ENCODE measurements around the gene DDIAS.
"Not testable (repeated sequence)": the region's sequence is repeated elsewhere in the genome, so short reads cannot be mapped to it uniquely, and the experiment has no call there.

DDIAS gene

DNA sequence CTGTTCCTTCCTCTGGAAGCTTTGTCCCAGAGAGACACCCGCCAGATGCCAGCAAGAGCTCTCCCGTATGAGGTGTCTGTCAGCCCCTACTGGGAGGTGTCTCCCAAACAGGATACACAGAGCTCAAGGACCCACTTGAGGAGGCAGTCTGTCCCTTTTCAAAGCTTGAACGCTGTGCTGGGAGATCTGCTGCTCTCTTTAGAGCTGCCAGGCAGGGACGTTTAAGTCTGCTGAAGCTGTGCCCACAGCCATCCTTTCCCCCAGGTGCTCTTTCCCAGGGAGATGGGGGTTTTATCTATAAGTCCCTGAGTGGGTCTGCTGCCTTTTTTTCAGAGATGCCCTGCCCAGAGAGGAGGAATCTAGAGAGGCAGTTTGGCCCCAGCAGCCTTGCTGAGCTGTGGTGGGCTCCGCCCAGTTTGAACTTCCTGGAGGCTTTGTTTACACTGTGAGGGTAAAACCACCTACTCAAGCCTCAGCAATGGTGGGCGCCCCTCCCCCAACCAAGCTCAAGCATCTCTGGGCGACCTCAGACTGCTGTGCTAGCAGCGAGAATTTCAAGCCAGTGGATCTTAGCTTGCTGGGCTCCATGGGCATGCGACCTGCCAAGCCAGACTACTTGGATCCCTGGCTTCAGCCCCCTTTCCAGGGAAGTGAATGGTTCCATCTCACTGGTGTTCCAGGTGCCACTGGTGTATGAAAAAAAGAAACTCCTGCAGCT is 54.4 kb downstream of the DDIAS start:
- H3K9ac ChIP-seq (ENCODE audit: low read depth, low read length); H3K36me3 ChIP-seq (ENCODE audit: control insufficient read depth, insufficient read depth, low read length); H3K9me3 ChIP-seq (ENCODE audit: control insufficient read depth, insufficient read depth, low read length); H3K4me3 ChIP-seq (ENCODE audit: low read depth, low read length); H3K27me3 ChIP-seq (ENCODE audit: control insufficient read depth, insufficient read depth, low read length): not testable (repeated sequence)
- peaks cover 11% of the 10 kb centered on the region for H3K4me1 ChIP-seq (ENCODE audit: control insufficient read depth, insufficient read depth, low read length)

DNA sequence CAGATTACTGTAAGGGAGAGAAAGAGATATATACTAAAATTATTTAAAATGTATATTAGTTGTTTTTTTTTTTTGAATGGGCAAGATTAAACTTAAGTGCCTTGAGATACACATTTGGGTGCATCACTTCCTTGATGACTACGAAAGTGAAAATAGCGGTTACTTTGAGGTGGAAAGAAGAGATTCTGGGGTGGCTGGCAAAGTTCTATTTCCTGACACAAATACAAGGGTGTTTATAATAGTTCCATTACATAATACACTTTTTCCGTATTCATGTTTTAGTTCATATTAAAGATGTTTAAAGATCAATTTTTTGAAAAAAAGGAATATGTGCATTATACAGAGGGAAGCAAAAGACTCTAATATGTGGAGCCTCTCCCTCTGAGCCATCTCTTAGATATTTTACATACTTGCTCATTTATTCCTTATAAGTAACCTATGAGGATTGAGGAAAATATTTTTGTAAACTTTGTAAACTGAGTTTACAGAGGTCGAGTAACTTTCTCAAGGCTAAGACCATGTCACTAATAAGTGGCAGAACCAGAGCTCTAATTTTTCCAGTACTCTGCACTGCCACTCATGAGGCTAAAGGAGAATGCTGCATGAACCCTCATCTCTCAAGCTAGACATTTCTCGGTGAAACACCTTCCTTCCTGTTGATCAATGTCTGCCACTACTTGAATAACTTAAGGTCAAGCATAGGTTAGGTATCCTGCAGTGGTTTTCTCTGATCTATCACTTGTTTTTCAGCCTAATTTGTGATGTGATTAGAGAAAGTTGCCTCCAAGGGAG is 58.6 kb downstream of the DDIAS start:
- H3K9ac ChIP-seq (ENCODE audit: low read depth, low read length), result no peak overlapping the region
- H3K27me3 ChIP-seq (ENCODE audit: control insufficient read depth, insufficient read depth, low read length), result no peaks in the 10 kb centered on the region
- H3K9me3 ChIP-seq (ENCODE audit: control insufficient read depth, insufficient read depth, low read length), result no peaks in the 10 kb centered on the region
- H3K36me3 ChIP-seq (ENCODE audit: control insufficient read depth, insufficient read depth, low read length), result no peaks in the 10 kb centered on the region
- H3K4me1 ChIP-seq (ENCODE audit: control insufficient read depth, insufficient read depth, low read length), result peaks cover 11% of the 10 kb centered on the region
- H3K4me3 ChIP-seq (ENCODE audit: low read depth, low read length), result no peak overlapping the region

DNA sequence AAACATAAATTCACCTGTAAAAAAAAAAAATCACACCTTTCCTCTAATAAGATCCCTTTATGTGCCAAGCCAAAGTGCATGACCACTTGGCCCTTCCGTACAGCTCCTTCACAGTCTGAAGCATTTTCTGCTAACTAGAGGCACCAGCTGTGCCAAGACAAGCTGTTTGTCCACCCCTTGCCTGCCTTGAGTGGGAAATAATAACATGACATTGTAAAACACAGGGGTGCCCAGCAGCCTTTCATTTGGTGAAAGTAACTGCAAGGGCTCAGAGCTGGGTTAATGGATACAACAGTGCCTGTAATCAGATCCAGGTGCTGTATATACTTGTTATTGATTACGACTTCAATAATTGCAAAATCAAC is 59.2 kb downstream of the DDIAS start:
- no peak overlapping the region for H3K9ac ChIP-seq (ENCODE audit: low read depth, low read length)
- H3K36me3 ChIP-seq (ENCODE audit: control insufficient read depth, insufficient read depth, low read length), result no peaks in the 10 kb centered on the region

GRCh38 chr11:82962021-82962420 is 60.5 kb downstream of the DDIAS start:
- not testable (repeated sequence) for H3K4me3 ChIP-seq (ENCODE audit: low read depth, low read length); H3K4me1 ChIP-seq (ENCODE audit: control insufficient read depth, insufficient read depth, low read length); H3K9me3 ChIP-seq (ENCODE audit: control insufficient read depth, insufficient read depth, low read length); H3K9ac ChIP-seq (ENCODE audit: low read depth, low read length); H3K27me3 ChIP-seq (ENCODE audit: control insufficient read depth, insufficient read depth, low read length); H3K36me3 ChIP-seq (ENCODE audit: control insufficient read depth, insufficient read depth, low read length)

More for the DNA sequence above, 59.2 kb downstream of the DDIAS start:
- H3K9me3 ChIP-seq (ENCODE audit: control insufficient read depth, insufficient read depth, low read length), result no peaks in the 10 kb centered on the region
- H3K27me3 ChIP-seq (ENCODE audit: control insufficient read depth, insufficient read depth, low read length), result no peaks in the 10 kb centered on the region
- no peak overlapping the region for H3K4me3 ChIP-seq (ENCODE audit: low read depth, low read length)
- peaks cover 5% of the 10 kb centered on the region for H3K4me1 ChIP-seq (ENCODE audit: control insufficient read depth, insufficient read depth, low read length)

DNA sequence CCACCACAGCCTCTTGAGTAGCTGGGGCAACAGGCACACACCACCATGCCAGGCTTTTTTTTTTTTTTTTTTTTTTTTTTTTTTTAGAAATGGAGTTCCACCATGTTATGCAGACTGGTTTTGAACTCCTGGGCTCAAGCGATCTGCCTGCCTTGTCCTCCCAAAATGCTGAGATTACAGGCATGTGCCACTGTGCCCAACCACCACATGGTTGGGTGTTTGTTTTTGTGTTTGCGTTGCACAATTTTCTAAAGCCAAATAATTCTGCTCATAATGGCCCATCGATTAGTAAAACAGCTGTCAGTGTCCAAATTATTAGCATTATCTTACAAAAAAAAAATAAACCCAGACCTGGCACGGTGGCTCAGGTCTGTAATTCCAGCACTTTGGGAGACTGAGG is 65.8 kb downstream of the DDIAS start:
- Histone ChIP-seq H3K9ac (ENCODE audit: low read depth, low read length) (no peak overlapping the region), H3K27me3 (ENCODE audit: control insufficient read depth, insufficient read depth, low read length) (no peaks in the 10 kb centered on the region), H3K4me1 (ENCODE audit: control insufficient read depth, insufficient read depth, low read length) (no peaks in the 10 kb centered on the region), H3K9me3 (ENCODE audit: control insufficient read depth, insufficient read depth, low read length) (no peaks in the 10 kb centered on the region), H3K4me3 (ENCODE audit: low read depth, low read length) (no peak overlapping the region), H3K36me3 (ENCODE audit: control insufficient read depth, insufficient read depth, low read length) (no peaks in the 10 kb centered on the region)

DNA sequence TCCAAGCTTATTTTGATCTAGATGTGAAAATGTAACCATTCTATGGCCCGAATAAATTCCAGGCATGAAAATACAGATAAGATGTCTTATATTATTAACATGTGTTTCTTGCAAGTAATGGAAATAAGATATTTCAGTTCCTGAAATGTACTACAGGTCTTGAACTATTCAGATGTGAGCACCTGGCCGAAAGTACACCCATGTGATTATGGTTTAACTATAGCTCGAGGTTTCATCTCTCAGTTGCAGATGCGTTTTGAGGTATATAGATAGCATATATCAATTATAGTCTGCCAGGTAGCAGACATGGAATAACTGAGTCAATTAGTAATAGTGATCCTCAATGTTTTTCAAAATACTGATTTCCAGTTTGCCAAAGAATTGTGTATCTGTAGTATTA is 68.3 kb downstream of the DDIAS start:
- no peaks in the 10 kb centered on the region for H3K9me3 ChIP-seq (ENCODE audit: control insufficient read depth, insufficient read depth, low read length)
- H3K4me1 ChIP-seq (ENCODE audit: control insufficient read depth, insufficient read depth, low read length), result no peaks in the 10 kb centered on the region

GRCh38 chr11:82970507-82971083 is 69.1 kb downstream of the DDIAS start:
- not testable (repeated sequence) for H3K4me3 ChIP-seq (ENCODE audit: low read depth, low read length); H3K9me3 ChIP-seq (ENCODE audit: control insufficient read depth, insufficient read depth, low read length); H3K27me3 ChIP-seq (ENCODE audit: control insufficient read depth, insufficient read depth, low read length); H3K9ac ChIP-seq (ENCODE audit: low read depth, low read length); H3K36me3 ChIP-seq (ENCODE audit: control insufficient read depth, insufficient read depth, low read length); H3K4me1 ChIP-seq (ENCODE audit: control insufficient read depth, insufficient read depth, low read length)

More for the DNA sequence above, 68.3 kb downstream of the DDIAS start:
- Histone ChIP-seq H3K27me3 (ENCODE audit: control insufficient read depth, insufficient read depth, low read length) (no peaks in the 10 kb centered on the region), H3K4me3 (ENCODE audit: low read depth, low read length) (no peak overlapping the region), H3K36me3 (ENCODE audit: control insufficient read depth, insufficient read depth, low read length) (no peaks in the 10 kb centered on the region), H3K9ac (ENCODE audit: low read depth, low read length) (no peak overlapping the region)

GRCh38 chr11:82971519-82971946 is 70.0 kb downstream of the DDIAS start:
- not testable (repeated sequence) for H3K9ac ChIP-seq (ENCODE audit: low read depth, low read length); H3K36me3 ChIP-seq (ENCODE audit: control insufficient read depth, insufficient read depth, low read length); H3K27me3 ChIP-seq (ENCODE audit: control insufficient read depth, insufficient read depth, low read length); H3K4me3 ChIP-seq (ENCODE audit: low read depth, low read length); H3K9me3 ChIP-seq (ENCODE audit: control insufficient read depth, insufficient read depth, low read length); H3K4me1 ChIP-seq (ENCODE audit: control insufficient read depth, insufficient read depth, low read length)

DNA sequence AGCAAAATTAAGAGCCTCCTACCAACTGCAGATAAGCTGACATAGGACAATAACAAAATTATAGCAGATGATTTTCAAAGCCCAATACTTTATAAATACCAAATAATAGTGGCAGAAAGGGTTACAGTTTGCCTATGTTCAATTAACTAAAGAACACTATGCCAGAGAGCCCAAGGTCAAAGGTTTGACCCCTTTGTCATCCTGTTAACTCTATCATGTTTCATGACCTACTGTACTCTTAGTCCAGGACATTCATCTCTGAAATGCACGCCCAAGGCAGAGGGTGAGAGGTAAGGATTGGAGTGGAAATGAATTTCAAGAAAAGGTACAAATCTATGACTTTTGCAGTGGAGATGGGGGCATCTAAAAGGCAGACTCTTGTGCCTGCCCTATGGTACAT is 70.6 kb downstream of the DDIAS start:
- no peak overlapping the region for H3K9ac ChIP-seq (ENCODE audit: low read depth, low read length)
- H3K4me1 ChIP-seq (ENCODE audit: control insufficient read depth, insufficient read depth, low read length), result no peaks in the 10 kb centered on the region
- no peaks in the 10 kb centered on the region for H3K9me3 ChIP-seq (ENCODE audit: control insufficient read depth, insufficient read depth, low read length)
- no peaks in the 10 kb centered on the region for H3K27me3 ChIP-seq (ENCODE audit: control insufficient read depth, insufficient read depth, low read length)
- no peaks in the 10 kb centered on the region for H3K36me3 ChIP-seq (ENCODE audit: control insufficient read depth, insufficient read depth, low read length)
- no peak overlapping the region for H3K4me3 ChIP-seq (ENCODE audit: low read depth, low read length)

DNA sequence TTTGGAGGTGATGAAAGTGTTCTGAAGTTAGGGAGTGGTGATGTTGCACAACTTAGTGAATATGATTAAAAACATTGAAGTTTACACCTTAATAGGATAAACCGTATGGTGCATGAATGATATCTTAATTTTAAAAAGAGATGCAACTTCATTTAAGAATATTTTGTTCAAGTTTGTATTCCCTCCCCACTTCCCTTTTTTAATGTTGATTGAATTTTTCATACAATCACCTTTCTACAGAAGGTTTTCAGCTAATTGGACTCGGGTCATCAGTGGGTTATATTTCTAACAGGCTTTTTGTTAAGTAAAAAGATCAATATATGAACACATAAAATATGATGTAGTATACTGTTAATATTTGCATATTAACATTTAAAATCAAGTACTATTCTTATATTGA is 72.6 kb downstream of the DDIAS start:
- H3K9ac ChIP-seq (ENCODE audit: low read depth, low read length), result no peak overlapping the region
- no peaks in the 10 kb centered on the region for H3K27me3 ChIP-seq (ENCODE audit: control insufficient read depth, insufficient read depth, low read length)
- no peak overlapping the region for H3K4me3 ChIP-seq (ENCODE audit: low read depth, low read length)
- no peaks in the 10 kb centered on the region for H3K9me3 ChIP-seq (ENCODE audit: control insufficient read depth, insufficient read depth, low read length)
- H3K36me3 ChIP-seq (ENCODE audit: control insufficient read depth, insufficient read depth, low read length), result no peaks in the 10 kb centered on the region
- no peaks in the 10 kb centered on the region for H3K4me1 ChIP-seq (ENCODE audit: control insufficient read depth, insufficient read depth, low read length)

DNA sequence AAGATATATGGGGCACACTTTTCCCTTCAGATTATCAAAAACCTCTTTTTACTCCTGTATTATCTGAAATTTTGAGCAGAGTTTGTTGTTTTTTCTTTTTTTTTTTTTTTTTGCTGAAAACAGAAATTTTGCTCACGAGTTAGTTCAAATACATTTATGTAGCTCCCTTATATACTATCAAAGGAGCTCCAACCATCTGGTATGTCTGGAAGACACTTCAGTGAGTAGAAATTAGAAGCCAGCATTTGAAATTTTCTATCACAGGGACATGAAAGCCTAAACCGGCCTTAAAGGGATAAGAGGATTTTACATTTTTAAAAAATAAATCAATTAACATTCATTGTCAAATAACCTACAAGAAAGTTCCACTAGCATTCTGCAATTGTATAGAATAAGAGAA is 73.3 kb downstream of the DDIAS start:
- H3K4me3 ChIP-seq (ENCODE audit: low read depth, low read length), result no peak overlapping the region
- H3K4me1 ChIP-seq (ENCODE audit: control insufficient read depth, insufficient read depth, low read length), result no peaks in the 10 kb centered on the region
- H3K9ac ChIP-seq (ENCODE audit: low read depth, low read length), result no peak overlapping the region
- no peaks in the 10 kb centered on the region for H3K27me3 ChIP-seq (ENCODE audit: control insufficient read depth, insufficient read depth, low read length)
- H3K36me3 ChIP-seq (ENCODE audit: control insufficient read depth, insufficient read depth, low read length), result no peaks in the 10 kb centered on the region
- no peaks in the 10 kb centered on the region for H3K9me3 ChIP-seq (ENCODE audit: control insufficient read depth, insufficient read depth, low read length)

DNA sequence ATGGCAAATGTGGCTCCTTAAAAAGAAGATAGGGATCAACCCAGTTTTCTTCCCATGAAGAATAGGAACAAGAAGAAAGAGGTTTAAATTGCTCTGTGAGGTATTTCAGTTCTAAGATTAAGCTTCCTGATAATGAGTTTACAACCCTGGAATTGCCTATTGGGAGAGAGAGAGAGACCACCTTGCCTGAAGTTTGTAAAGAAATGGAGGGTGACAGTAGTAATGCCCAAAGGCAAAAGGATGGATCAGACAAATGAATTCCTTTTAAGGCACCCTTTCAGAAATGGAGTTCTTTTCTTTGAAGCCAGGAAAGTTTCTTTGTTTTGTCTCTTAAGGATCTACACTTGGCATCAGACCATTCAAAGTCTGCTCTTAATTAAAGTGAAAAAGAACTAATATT is 74.3 kb downstream of the DDIAS start:
- no peak overlapping the region for H3K4me3 ChIP-seq (ENCODE audit: low read depth, low read length)
- H3K36me3 ChIP-seq (ENCODE audit: control insufficient read depth, insufficient read depth, low read length), result no peaks in the 10 kb centered on the region
- no peak overlapping the region for H3K9ac ChIP-seq (ENCODE audit: low read depth, low read length)
- H3K27me3 ChIP-seq (ENCODE audit: control insufficient read depth, insufficient read depth, low read length), result no peaks in the 10 kb centered on the region
- no peaks in the 10 kb centered on the region for H3K9me3 ChIP-seq (ENCODE audit: control insufficient read depth, insufficient read depth, low read length)
- H3K4me1 ChIP-seq (ENCODE audit: control insufficient read depth, insufficient read depth, low read length), result no peaks in the 10 kb centered on the region
